Body of pancreas (tissue), 4 donors: ENCODE data around the gene DDR1. TPM values are rescaled to one million over a fixed set of nuclear protein-coding genes. Genes with fewer than 3 reads are reported as not detected.
"Not testable (repeated sequence)": the region's sequence is repeated elsewhere in the genome, so short reads cannot be mapped to it uniquely, and the experiment has no call there.

Experiments used
- ATAC-seq: fragments of 150-250 bp; one replicate; pipeline ENCODE4 v1.9.1; 2016
- DNase-seq, 4 donors: peaks; one replicate each; pipeline ENCODE4 v3.0.0-alpha.2; 2019
- H3K27ac ChIP-seq, 4 donors: fragments of 200-600 bp; sonication (generic); 1 replicate in 3 of 4; 2 replicates in 1 of 4; pipeline versions ENCODE4 v1.5.1 to v1.6.1; 2016 to 2019; ENCODE audit warnings: mild to moderate bottlenecking in 1 of 4, mixed read lengths in 1 of 4, moderate library complexity in 1 of 4
- H3K27me3 ChIP-seq, 2 donors: fragments of 200-600 bp; sonication (generic); one replicate each; pipeline ENCODE4 v1.6.0; 2016; ENCODE audit warnings: mild to moderate bottlenecking in 1 of 2
- H3K36me3 ChIP-seq, 2 donors: fragments of 200-600 bp; sonication (generic); replicated peaks in 1 of 2; 2 replicates each; pipeline ENCODE4 v1.5.1; 2016; ENCODE audit warnings: low read depth in 2 of 2; ENCODE audit not compliant: insufficient read depth in 1 of 2
- H3K4me1 ChIP-seq: fragments of 200-600 bp; sonication (generic); one replicate; pipeline ENCODE4 v1.6.0; 2016
- H3K4me3 ChIP-seq, 2 donors: fragments of 200-600 bp; sonication (generic); 1 replicate in 1 of 2; 2 replicates in 1 of 2; pipeline ENCODE4 v1.5.1; 2016 to 2019
- H3K9me3 ChIP-seq, 3 donors: fragments of 200-600 bp; sonication (generic); 1 replicate in 2 of 3; 2 replicates in 1 of 3; pipeline ENCODE4 v1.5.1; 2016
- CTCF ChIP-seq, 7 experiments: fragments of 450-650 bp in 4 of 7; fragments of 200-600 bp in 3 of 7; sonication (generic) in 3 of 7; IDR thresholded peaks; one replicate each; pipeline ENCODE4 v1.5.1; 2016 to 2019; ENCODE audit warnings: antibody characterized with exemption in 7 of 7
- POLR2A ChIP-seq, 3 donors: fragments of 450-650 bp; IDR thresholded peaks; one replicate each; pipeline ENCODE4 v1.6.1; 2016; ENCODE audit warnings: antibody characterized with exemption in 3 of 3, mild to moderate bottlenecking in 2 of 3
- WGBS, 2 donors: methylation state at CpG; one replicate each; pipeline ENCODE4 v1.1.5; 2017; 5-methylcytosine and 5-hydroxymethylcytosine counted together
- intact Hi-C: fragments of 100-400 bp; cut with DNase I; formaldehyde crosslinking; loops from one replicate; pipeline ENCODE4 v1.15.1; 2023
- total RNA-seq, 2 donors: library from RNA; depleted of rRNA; stranded (reverse); fragments of >200 nt; gene quantifications; one replicate each; pipeline ENCODE4 v1.1.0, GENCODE V29; 2016

The DDR1 gene
- total RNA-seq, 2 donors from 2014 or later, result 90.3 to 97.3 TPM

- no peak for TF ChIP-seq POLR2A (IDR thresholded peaks at IDR 0.05)
- TF ChIP-seq CTCF (IDR thresholded peaks at IDR 0.05), result no peak
- H3K9me3 ChIP-seq, result peaks cover 0 to 4% (median 0%) of the 10 kb centered on the region in 3 donors
- H3K4me1 ChIP-seq, result peaks cover 4% of the 10 kb centered on the region
- no peak overlapping the region for H3K4me3 ChIP-seq
- no peaks in the 10 kb centered on the region for H3K27me3 ChIP-seq
- no peak for DNase-seq
- no peak for ATAC-seq
- intact Hi-C loops, result loop anchor here (5.0 kb wide), 1 partner anchor 38 kb away; no protein-coding TSS in a partner anchor
- no peak overlapping the region for H3K27ac ChIP-seq
- H3K36me3 ChIP-seq, result no peaks in the 10 kb centered on the region
Measured at GRCh38 chr6:30870546-30870945, 13.8 kb upstream of the DDR1 start.

- WGBS, 2 donors, result 71 to 86% methylated on average over 4 of the region's 4 CpGs
- Histone ChIP-seq H3K9me3 (peaks cover 0 to 4% (median 0%) of the 10 kb centered on the region in 3 donors), H3K27ac (no peak overlapping the region), H3K27me3 (no peaks in the 10 kb centered on the region), H3K36me3 (no peaks in the 10 kb centered on the region), H3K4me3 (no peak overlapping the region), H3K4me1 (peaks cover 16% of the 10 kb centered on the region)
- ATAC-seq (no peak), DNase-seq (no peak)
- TF ChIP-seq POLR2A (IDR thresholded peaks at IDR 0.05) (no peak), CTCF (IDR thresholded peaks at IDR 0.05) (no peak)
- intact Hi-C loops, result loop anchor here (5.0 kb wide), 1 partner anchor 39 kb away; no protein-coding TSS in a partner anchor
Measured at GRCh38 chr6:30871592-30872183, 12.6 kb upstream of the DDR1 start.

GRCh38 chr6:30873137-30873640, 11.1 kb upstream of the DDR1 start:
- no peak for TF ChIP-seq POLR2A (IDR thresholded peaks at IDR 0.05)
- TF ChIP-seq CTCF (IDR thresholded peaks at IDR 0.05), result no peak
- H3K9me3 ChIP-seq, result peaks cover 0 to 4% (median 0%) of the 10 kb centered on the region in 3 donors
- no peaks in the 10 kb centered on the region for H3K27me3 ChIP-seq
- ATAC-seq (no peak), DNase-seq (no peak)
- H3K36me3 ChIP-seq, result no peaks in the 10 kb centered on the region
- 89 to 92% methylated on average over 2 of the region's 2 CpGs for WGBS, 2 donors
- peaks cover 30% of the 10 kb centered on the region for H3K4me1 ChIP-seq
- no peak overlapping the region for H3K27ac ChIP-seq
- intact Hi-C loops, result loop anchor here (5.0 kb wide), 1 partner anchor 41 kb away; no protein-coding TSS in a partner anchor
- no peak overlapping the region for H3K4me3 ChIP-seq

GRCh38 chr6:30873795-30874194, 10.5 kb upstream of the DDR1 start:
- H3K4me3 ChIP-seq, H3K9me3 ChIP-seq, H3K36me3 ChIP-seq, H3K27ac ChIP-seq, H3K27me3 ChIP-seq, ATAC-seq, DNase-seq: not testable (repeated sequence)
- 94 to 100% methylated on average over 2 to 3 of the region's 3 CpGs for WGBS, 2 donors
- peaks cover 30% of the 10 kb centered on the region for H3K4me1 ChIP-seq
- intact Hi-C loops, result loop anchor here (5.0 kb wide), 1 partner anchor 41 kb away; no protein-coding TSS in a partner anchor

- intact Hi-C loops, result no loop called here
- H3K27me3 ChIP-seq, result no peaks in the 10 kb centered on the region
- H3K27ac ChIP-seq, result peak overlapping the region in 3 of 4 donors; percentile 43 to 61 (median 57)
- ATAC-seq (no peak), DNase-seq (peak in 1 of 4 donors; percentile 26)
- 82 to 84% methylated on average over 18 of the region's 18 CpGs for WGBS, 2 donors
- H3K4me3 ChIP-seq, result no peak overlapping the region
- H3K36me3 ChIP-seq, result no peaks in the 10 kb centered on the region
- H3K4me1 ChIP-seq, result peaks cover 30% of the 10 kb centered on the region
- no peaks in the 10 kb centered on the region for H3K9me3 ChIP-seq
- TF ChIP-seq CTCF (IDR thresholded peaks at IDR 0.05) (no peak), POLR2A (IDR thresholded peaks at IDR 0.05) (no peak)
Measured at GRCh38 chr6:30875244-30876038, 8.9 kb upstream of the DDR1 start.
